ENCODE data around the gene ABCC1. TPM values are rescaled to one million over a fixed set of nuclear protein-coding genes. Genes with fewer than 3 reads are reported as not detected.

ABCC1 gene
- total and polyA plus RNA-seq, 2 donors from 2014 or later = 4.6 to 29.7 TPM

GRCh38 chr16:16154281-16154951 is 205.0 kb downstream of the ABCC1 start:
- TF ChIP-seq CTCF (IDR thresholded peaks at IDR 0.05; ENCODE audit: borderline replicate concordance, extremely low read depth, insufficient read depth) = no peak
- Histone ChIP-seq H3K9ac (ENCODE audit: low read length in 3 of 3) (no peak overlapping the region), H3K36me3 (ENCODE audit: control insufficient read depth in 2 of 3, insufficient read depth in 3 of 3, low read length in 3 of 3) (peaks cover 0 to 34% (median 9%) of the 10 kb centered on the region in 3 donors), H3K27ac (ENCODE audit: low read depth in 2 of 2, low read length in 2 of 2) (no peak overlapping the region), H3K4me1 (ENCODE audit: control insufficient read depth in 2 of 3, insufficient read depth in 2 of 3, low read depth in 1 of 3, low read length in 3 of 3) (peaks cover 0 to 12% (median 8%) of the 10 kb centered on the region in 3 donors), H3K9me3 (ENCODE audit: control insufficient read depth in 2 of 3, insufficient read depth in 1 of 3, low read length in 3 of 3) (peaks cover 3 to 11% (median 5%) of the 10 kb centered on the region in 3 donors), H3K4me3 (ENCODE audit: low read length in 3 of 3) (no peak overlapping the region), H3K27me3 (ENCODE audit: control insufficient read depth, insufficient read depth, low read length) (no peaks in the 10 kb centered on the region)
- DNase-seq = peak in 1 of 5 donors; percentile 55
- intact Hi-C loops (cut with DNase I) = no loop called here
- no peak for FAIRE-seq

- Histone ChIP-seq H3K27me3 (ENCODE audit: control insufficient read depth, insufficient read depth, low read length) (no peaks in the 10 kb centered on the region), H3K36me3 (ENCODE audit: control insufficient read depth in 2 of 3, insufficient read depth in 3 of 3, low read length in 3 of 3) (peaks cover 0 to 34% (median 10%) of the 10 kb centered on the region in 3 donors), H3K4me1 (ENCODE audit: control insufficient read depth in 2 of 3, insufficient read depth in 2 of 3, low read depth in 1 of 3, low read length in 3 of 3) (peaks cover 0 to 4% (median 1%) of the 10 kb centered on the region in 3 donors), H3K9me3 (ENCODE audit: control insufficient read depth in 2 of 3, insufficient read depth in 1 of 3, low read length in 3 of 3) (peaks cover 3 to 13% (median 5%) of the 10 kb centered on the region in 3 donors), H3K27ac (ENCODE audit: low read depth in 2 of 2, low read length in 2 of 2) (no peak overlapping the region), H3K9ac (ENCODE audit: low read length in 3 of 3) (no peak overlapping the region), H3K4me3 (ENCODE audit: low read length in 3 of 3) (no peak overlapping the region)
- FAIRE-seq = no peak
- no peak for TF ChIP-seq CTCF (IDR thresholded peaks at IDR 0.05; ENCODE audit: borderline replicate concordance, extremely low read depth, insufficient read depth)
- DNase-seq = no peak
- intact Hi-C loops (cut with DNase I) = no loop called here
These were observed 205.8 kb downstream of the ABCC1 start for GRCh38 chr16:16155234-16155633.

- no peak for DNase-seq
- H3K9me3 ChIP-seq (ENCODE audit: control insufficient read depth in 2 of 3, insufficient read depth in 1 of 3, low read length in 3 of 3) = peaks cover 3 to 13% (median 5%) of the 10 kb centered on the region in 3 donors
- peaks cover 0 to 4% (median 2%) of the 10 kb centered on the region in 3 donors for H3K4me1 ChIP-seq (ENCODE audit: control insufficient read depth in 2 of 3, insufficient read depth in 2 of 3, low read depth in 1 of 3, low read length in 3 of 3)
- TF ChIP-seq CTCF (IDR thresholded peaks at IDR 0.05; ENCODE audit: borderline replicate concordance, extremely low read depth, insufficient read depth) = no peak
- H3K9ac ChIP-seq (ENCODE audit: low read length in 3 of 3) = no peak overlapping the region
- H3K27me3 ChIP-seq (ENCODE audit: control insufficient read depth, insufficient read depth, low read length) = no peaks in the 10 kb centered on the region
- H3K27ac ChIP-seq (ENCODE audit: low read depth in 2 of 2, low read length in 2 of 2) = no peak overlapping the region
- H3K4me3 ChIP-seq (ENCODE audit: low read length in 3 of 3) = no peak overlapping the region
- H3K36me3 ChIP-seq (ENCODE audit: control insufficient read depth in 2 of 3, insufficient read depth in 3 of 3, low read length in 3 of 3) = peaks cover 0 to 41% (median 12%) of the 10 kb centered on the region in 3 donors
- no peak for FAIRE-seq
- intact Hi-C loops (cut with DNase I) = no loop called here
These were observed 207.8 kb downstream of the ABCC1 start for GRCh38 chr16:16157166-16157565.

Data from kidney (tissue), 14 donors.